Measurements from ENCODE around the gene ALDH1L1.

Gene ALDH1L1

GRCh38 chr3:126180477-126181397 is at the start of gene ALDH1L1:
ALDH1L1 (minus strand) TSS chr3:126180586; CDS start chr3:126160979, 19,607 bp downstream.
- no peak for DNase-seq (ENCODE audit: low spot score)

DNA sequence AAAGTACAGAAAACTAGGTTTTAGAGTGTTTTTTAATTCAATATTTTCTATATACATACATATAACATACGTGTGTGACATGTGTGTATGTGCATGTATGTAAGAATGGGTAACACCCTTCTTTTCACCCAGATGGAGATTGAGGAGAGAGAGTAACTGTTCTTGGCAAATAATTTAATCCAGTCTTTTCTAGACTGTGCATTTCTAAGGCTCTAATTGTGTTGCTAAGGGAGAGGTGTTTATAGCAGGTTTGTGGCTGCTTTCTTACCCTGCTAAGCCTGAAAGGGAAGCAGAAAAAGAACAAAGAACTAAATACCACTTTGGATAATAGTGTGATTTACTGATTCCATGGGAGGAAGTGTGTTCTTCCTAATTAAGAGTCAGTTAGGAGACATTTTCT is 46.0 kb upstream of the ALDH1L1 start:
- no peak for DNase-seq (ENCODE audit: low spot score)

GRCh38 chr3:126216416-126216815 is 36.0 kb upstream of the ALDH1L1 start:
- DNase-seq (ENCODE audit: low spot score), result no peak

DNA sequence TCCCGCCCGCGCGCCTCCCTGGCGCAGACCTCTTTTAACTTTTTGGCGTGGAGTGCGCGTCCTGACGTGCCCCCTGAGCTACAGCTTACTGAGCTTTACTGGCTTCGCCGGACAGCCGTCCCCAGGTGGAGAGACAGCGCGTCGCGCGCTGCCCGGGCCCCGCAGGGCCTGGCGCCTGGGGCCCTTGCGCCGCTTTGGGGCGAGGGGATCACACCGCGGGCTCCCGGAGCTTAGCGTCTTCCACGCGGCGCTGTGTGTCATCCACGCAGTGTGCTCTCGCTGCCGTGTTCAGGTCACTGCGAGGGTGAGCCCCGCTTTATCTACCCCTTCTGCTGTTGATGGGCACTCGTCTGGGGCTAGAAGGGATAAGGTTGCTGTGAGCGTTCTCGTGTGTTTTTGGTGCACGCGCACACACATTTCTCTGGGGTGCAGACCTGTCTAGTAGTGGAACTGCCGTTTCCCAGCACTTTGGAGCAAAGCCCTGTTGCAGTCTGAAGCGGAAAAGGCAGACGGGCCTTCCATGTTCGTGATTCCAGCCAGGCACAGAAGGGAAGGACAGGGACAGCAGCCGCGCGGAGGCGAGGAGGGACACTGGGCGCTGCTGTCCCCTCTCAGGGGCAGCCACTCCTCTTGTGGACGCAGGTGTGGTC is 33.1 kb upstream of the ALDH1L1 start:
- DNase-seq (ENCODE audit: low spot score), result no peak

DNA sequence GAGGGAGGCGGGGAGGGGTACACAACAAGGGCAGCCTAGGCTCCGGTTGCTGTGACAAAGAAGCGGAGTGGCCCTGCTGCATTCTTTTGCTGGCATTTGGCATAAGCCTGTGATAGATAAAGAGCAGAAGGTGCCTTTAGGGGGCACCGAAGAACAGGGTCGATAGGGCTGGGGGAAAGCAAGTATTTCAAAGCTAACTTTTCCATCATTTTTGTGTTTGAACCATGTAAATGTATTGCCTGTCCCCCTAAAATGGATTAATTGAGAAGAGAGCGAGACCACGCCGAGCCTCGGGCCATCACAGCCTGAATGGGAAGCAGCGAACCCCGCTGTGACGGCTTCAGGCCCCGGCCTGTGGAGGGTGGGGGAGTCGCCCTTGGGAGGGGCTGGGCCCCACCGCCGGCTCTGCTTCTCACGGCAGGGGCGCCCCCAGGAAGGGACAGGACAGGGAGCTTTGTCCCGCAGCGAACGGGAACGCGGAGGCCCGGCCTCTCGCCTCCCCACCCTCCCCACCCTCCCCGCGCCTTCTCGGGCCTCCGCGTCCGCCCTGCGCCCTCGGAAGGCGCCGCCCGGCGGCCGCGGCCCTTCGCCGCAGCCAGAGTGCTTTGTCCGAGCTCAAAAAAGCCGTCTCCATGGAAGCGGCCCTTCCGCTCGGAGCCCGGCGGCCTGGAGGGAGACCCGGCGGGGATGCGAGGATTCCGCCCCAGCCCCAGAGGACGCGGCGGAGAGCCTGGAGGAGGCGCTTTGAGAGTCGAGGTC is 32.4 kb upstream of the ALDH1L1 start:
- DNase-seq (ENCODE audit: low spot score), result peak; percentile 7

DNA sequence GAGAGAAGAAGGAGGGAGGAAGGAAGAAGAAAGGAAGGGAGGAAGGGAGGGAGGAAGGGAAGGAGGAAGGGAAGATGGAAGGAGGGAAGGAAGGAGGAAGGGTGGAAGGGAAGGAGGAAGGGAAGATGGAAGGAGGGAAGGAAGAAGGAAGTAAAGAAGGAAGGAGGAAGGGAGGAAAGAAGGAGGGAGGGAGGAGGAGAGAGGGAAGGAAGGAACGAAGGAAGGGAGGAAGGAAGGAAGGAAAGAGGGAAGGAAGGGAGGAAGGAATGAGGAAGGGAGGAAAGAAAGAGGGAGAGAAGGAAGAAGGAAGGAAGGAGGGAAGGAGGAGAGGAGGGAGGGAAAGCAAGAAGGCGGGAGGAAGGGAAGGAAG is 31.8 kb upstream of the ALDH1L1 start:
- no peak for DNase-seq (ENCODE audit: low spot score)

GRCh38 chr3:126211569-126211968 is 31.2 kb upstream of the ALDH1L1 start:
- no peak for DNase-seq (ENCODE audit: low spot score)

DNA sequence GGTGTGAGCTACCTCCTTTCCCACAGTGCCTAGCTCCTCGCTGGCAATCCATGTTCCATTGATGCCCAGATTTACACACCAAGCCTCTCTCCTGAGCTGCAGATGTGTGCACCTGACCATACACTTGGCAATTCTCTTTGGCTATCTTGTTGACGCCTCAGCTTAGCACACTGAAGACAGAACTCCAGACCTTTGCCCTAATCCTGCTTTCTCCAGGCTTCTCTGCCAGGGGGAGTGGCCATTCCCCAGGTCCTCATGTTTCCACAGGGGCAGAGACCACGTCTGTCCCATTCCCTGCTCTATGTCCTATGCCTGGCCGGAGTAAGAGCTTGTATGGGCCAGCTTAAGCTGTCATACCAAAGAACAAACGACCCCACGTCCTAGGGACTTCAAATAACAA is 30.2 kb upstream of the ALDH1L1 start:
- no peak for DNase-seq (ENCODE audit: low spot score)

- no peak for DNase-seq (ENCODE audit: low spot score)
Measured at GRCh38 chr3:126209741-126210140, 29.4 kb upstream of the ALDH1L1 start.

DNA sequence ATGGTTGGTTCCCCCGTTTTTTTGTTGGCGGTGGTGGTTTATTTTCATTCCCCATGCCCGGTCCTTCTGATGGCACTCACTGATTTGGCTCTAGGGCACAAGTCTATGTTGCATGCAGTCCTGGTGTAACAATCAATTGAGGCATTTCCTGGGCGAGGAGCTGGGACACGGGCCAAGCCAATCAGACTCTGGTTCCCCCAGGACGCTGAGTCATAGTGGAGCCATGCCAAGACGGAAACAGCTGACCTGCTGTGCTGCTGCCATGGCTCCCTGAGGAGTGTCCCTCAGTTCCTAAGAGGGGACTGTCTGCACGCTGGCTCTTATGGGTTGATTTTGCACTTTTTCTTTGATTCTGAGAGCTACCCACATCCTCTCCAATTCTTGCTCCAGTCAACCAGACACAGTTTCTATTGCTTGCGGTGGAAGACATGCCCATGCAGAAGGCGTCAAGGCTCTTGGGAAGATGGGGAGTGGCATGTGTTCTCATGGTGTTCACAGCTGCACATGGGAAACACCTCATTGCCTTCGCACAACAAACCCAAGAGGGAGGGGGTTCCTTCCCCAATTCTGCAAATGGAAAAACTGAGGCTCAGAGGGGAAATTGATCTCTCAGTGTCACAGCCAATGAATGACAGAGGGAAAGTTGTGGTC is 28.3 kb upstream of the ALDH1L1 start:
- no peak for DNase-seq (ENCODE audit: low spot score)

DNA sequence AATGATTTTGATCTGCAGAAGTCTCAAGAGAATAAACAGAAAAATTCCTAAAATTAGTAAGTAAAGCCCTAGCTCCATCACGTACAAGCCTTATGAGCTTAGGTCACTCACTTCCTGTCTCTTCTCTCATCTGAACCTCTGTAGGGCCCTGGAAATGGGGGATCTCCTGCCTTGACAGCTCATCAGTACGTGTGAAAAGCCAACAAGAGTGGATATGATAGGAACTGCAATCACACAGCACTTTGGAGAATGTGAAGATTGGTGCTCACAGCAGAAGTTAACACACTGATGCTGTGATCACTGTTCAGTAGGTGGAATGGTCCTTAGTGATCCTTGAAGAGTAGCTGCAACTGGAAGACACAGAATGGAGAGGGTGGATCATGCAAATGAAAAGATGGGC is 27.8 kb upstream of the ALDH1L1 start:
- no peak for DNase-seq (ENCODE audit: low spot score)

DNA sequence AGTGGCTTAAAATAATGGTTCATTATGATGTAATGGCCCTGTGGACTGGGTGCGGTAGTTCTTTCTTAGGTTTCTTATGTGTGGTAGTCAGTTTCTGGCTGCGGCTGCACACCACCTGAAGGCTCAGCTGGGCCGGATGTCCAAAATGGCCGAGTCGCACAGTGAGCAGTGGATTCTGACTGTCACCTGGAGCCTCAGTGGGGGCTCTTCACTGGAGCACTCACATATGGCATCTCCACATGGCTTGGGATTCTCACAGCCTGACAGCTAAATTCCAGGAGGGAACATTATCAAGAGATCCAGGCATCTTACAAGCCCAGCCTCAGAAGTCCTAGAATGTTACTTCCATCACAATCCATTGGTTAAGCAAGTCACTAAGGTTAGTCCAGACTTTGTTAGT is 26.8 kb upstream of the ALDH1L1 start:
- DNase-seq (ENCODE audit: low spot score), result no peak

- DNase-seq (ENCODE audit: low spot score), result no peak
Measured at GRCh38 chr3:126205717-126206655, 25.6 kb upstream of the ALDH1L1 start.

GRCh38 chr3:126202680-126203079 is 22.3 kb upstream of the ALDH1L1 start:
- no peak for DNase-seq (ENCODE audit: low spot score)

GRCh38 chr3:126202276-126202675 is 21.9 kb upstream of the ALDH1L1 start:
- no peak for DNase-seq (ENCODE audit: low spot score)

DNA sequence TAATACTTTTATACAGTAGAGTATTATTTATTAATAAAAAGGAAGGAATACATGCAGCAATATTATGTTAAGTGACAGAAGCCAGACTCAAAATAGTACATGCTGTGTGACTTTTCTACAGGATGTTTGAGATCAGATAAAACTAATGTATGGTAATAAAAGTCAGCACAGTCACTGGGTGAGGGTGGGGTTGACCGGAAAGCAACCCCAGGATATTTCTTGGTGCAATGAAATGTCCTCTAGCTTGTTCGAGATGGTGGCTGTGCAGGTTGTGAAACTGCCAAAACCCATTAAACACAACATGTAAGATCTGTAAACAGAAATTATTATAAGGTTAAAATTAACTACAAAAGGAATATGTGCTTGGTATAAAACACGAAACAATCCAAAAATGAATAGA is 20.8 kb upstream of the ALDH1L1 start:
- DNase-seq (ENCODE audit: low spot score), result no peak

- no peak for DNase-seq (ENCODE audit: low spot score)
Measured at GRCh38 chr3:126200534-126200933, 20.1 kb upstream of the ALDH1L1 start.

DNA sequence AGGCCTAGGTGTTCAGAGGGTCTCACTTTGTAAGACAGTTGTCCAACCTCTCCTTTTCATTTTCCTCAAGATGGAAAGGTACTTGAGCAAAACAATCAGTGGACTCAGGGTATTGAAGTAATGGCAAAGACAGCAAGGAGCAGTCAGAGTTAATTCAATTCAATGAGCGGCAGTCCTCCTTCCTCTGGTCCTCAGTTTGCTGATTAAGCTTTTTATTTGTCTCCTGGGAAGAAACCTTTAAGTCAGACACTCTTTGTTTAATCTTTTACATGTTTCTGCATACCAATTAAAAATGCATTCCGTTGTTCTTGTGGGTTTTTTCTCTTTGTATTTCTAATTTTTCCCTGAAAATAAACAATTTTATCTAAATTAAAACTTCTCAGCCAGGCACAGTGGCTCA is 18.9 kb upstream of the ALDH1L1 start:
- DNase-seq (ENCODE audit: low spot score), result no peak

DNA sequence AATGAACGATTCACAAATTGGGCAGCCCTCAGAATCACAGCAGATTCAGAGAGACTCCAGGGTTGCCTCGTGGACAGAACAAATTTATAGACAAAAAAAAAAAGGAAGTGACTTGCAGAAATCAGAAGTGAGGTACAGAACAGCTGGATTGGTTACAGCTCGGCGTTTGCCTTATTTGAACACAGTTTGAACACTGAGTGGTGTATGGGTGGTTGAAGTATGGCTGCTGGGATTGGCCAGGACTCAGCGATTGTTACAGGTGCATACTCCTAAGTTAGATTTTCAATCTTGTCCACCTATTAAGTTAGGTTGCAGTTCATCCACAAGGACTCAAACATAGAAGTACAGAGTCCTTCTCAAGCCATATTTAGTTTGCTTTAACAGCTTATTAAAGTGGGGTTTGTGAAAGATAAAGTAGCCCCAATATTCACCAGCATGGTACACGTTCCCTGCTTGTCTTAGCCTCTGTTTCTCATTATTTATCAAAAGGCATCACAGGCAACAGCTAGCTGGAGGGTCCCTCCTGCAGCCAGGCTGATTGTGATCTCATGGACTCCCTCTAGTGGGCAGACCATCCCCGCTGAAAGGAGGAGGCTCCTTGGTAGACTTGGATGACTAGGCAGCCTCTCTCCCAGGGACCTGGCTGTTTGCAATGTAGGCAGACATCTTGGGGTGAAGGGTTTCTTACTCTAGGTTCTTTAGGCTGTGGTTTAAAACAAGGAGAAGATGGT is 17.6 kb upstream of the ALDH1L1 start:
- DNase-seq (ENCODE audit: low spot score), result peak; percentile 83

GRCh38 chr3:126197343-126197742 is 17.0 kb upstream of the ALDH1L1 start:
- DNase-seq (ENCODE audit: low spot score), result no peak
